ENCODE results near the gene C10orf62. TPM values are rescaled to one million over a fixed set of nuclear protein-coding genes. Genes with fewer than 3 reads are reported as not detected.

Gene C10orf62
- total and polyA plus RNA-seq, 2 of the 8 experiments (the other 6 are each of a cell fraction or from before 2014, with no cell fraction given) = 0.05 TPM; not detected in 1

DNA sequence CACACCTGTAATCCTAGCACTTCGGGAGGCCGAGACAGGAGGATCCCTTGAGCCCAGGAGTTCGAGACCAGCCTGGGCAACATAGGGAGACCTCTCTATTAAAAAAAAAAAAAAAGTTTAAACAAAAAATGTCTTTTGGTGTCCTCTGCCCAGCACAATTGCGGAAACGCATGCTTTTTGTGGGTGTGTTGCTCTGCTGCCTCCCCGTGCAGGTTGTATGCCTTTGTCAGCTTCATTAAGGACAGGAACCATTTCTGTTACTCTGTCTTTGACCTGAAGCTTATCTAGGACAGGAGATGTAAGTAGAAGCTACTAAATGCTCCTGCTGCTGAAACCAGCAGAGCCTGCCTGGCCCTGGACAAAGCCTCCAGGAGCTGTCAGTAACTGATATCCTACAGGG lies 38.2 kb upstream of the C10orf62 start:
- Histone ChIP-seq H2BK20ac (ENCODE audit: low read length) (no peak overlapping the region; the same call in 1 of the 2 replicates), H2BK120ac (replicated peaks; ENCODE audit: low read depth, low read length) (no peak overlapping the region), H3K9me3 (ENCODE audit: insufficient read depth in 2 of 2, low read depth in 1 of 2, low read length in 1 of 2) (0 out of 4 replicates have a peak, but pooled peaks cover 0 to 3% of the 10 kb centered on the region in 2 experiments), H3K4ac (replicated peaks; ENCODE audit: insufficient read length, low read depth, low read length) (no peak overlapping the region), H3K27ac (ENCODE audit: low read depth, low read length) (no peak overlapping the region), H4K8ac (ENCODE audit: extremely low read depth, insufficient read depth, low read length) (no peak overlapping the region), H3K56ac (replicated peaks; ENCODE audit: insufficient read length, low read depth, low read length) (no peak overlapping the region), H3K14ac (ENCODE audit: insufficient read length) (no peak overlapping the region), H2AFZ (ENCODE audit: low read length) (no peak overlapping the region), H2AK5ac (ENCODE audit: low read depth, low read length) (peak overlapping the region; percentile 28; the same call in 1 of the 2 replicates), H3K23ac (ENCODE audit: insufficient read length) (no peak overlapping the region), H4K20me1 (replicated peaks in 1 of 2; ENCODE audit: control insufficient read depth in 1 of 2, insufficient read depth in 2 of 2, low read length in 2 of 2) (no peaks in the 10 kb centered on the region), H3K4me3 (ENCODE audit: extremely low read depth in 1 of 4, insufficient read depth in 2 of 4, low read depth in 3 of 4, low read length in 4 of 4) (no peak overlapping the region), H4K91ac (replicated peaks; ENCODE audit: insufficient read length, low read length) (no peak overlapping the region), H3K27me3 (replicated peaks in 1 of 4; ENCODE audit: control insufficient read depth in 3 of 4, extremely low read depth in 1 of 4, insufficient read depth in 3 of 4, low read length in 3 of 4) (no peaks in the 10 kb centered on the region), H2BK5ac (ENCODE audit: low read depth, low read length) (peak overlapping the region; percentile 69), H4K5ac (ENCODE audit: insufficient read length, low read depth, low read length) (no peak overlapping the region), H3K79me1 (ENCODE audit: low read depth, low read length) (peaks cover 3% of the 10 kb centered on the region), H3K79me2 (ENCODE audit: control insufficient read depth in 1 of 2, insufficient read depth in 2 of 2, low read length in 2 of 2) (peaks cover 0 to 5% of the 10 kb centered on the region in 2 experiments; a peak in 1 of 4 replicates), H3K23me2 (ENCODE audit: low read depth, low read length) (no peaks in the 10 kb centered on the region), H3K36me3 (ENCODE audit: control insufficient read depth in 2 of 4, insufficient read depth in 4 of 4, low read length in 3 of 4) (no peaks in the 10 kb centered on the region), H3K18ac (ENCODE audit: extremely low read depth, low read length) (no peak overlapping the region), H3K4me2 (ENCODE audit: insufficient read depth in 1 of 2, low read depth in 2 of 2, low read length in 2 of 2) (no peak overlapping the region), H3K9ac (replicated peaks in 1 of 4; ENCODE audit: extremely low read depth in 1 of 4, low read depth in 3 of 4, low read length in 3 of 4) (no peak overlapping the region), H3K4me1 (replicated peaks in 1 of 4; ENCODE audit: control insufficient read depth in 3 of 4, insufficient read depth in 4 of 4, low read length in 3 of 4) (peaks cover 15 to 29% (median 22%) of the 10 kb centered on the region in 4 experiments), H2BK12ac (ENCODE audit: low read depth, low read length) (no peak overlapping the region; the same call in 1 of the 2 replicates), H2BK15ac (ENCODE audit: low read length) (no peak overlapping the region)
- FAIRE-seq = no peak
- DNase-seq (ENCODE audit: low read depth in 1 of 2, low spot score in 2 of 2) = no peak
- 82% methylated on average over 6 of the region's 6 CpGs; no CpG with 5 or more reads in 1 of the 2 experiments for WGBS, 2 experiments (ENCODE audit: extremely low coverage in 1 of 2, insufficient coverage in 1 of 2, insufficient read length in 1 of 2, insufficient replicate concordance in 2 of 2, low coverage in 1 of 2, low lambda C conversion rate in 2 of 2, missing lambda C conversion rate in 1 of 2)
- CTCF ChIA-PET (ENCODE audit: partially characterized antibody) = interaction anchor here (0.6 to 15.4 kb wide), 14 partner anchors 15 to 90 kb away, joined by 3 to 388 read pairs (median 10); partner anchors contain the start of genes ANKRD2 and UBTD1
- POLR2A ChIA-PET (ENCODE audit: partially characterized antibody) = interaction anchor here (0.9 to 2.3 kb wide), 5 partner anchors 9 to 122 kb away, joined by 3 to 8 read pairs (median 3); partner anchors contain the start of gene UBTD1
- TF ChIP-seq EZH2 (IDR thresholded peaks at IDR 0.05; ENCODE audit: low read depth, low read length, severe bottlenecking) (no peak), NRF1 (IDR thresholded peaks at IDR 0.05; ENCODE audit: low read depth, low read length) (no peak), POLR2A (IDR thresholded peaks at IDR 0.05; ENCODE audit: control extremely low read depth in 1 of 2, low read depth in 2 of 2, low read length in 2 of 2) (no peak), RNF2 (IDR thresholded peaks at IDR 0.05; ENCODE audit: borderline replicate concordance, low read depth, low read length, missing control alignments, poor library complexity, severe bottlenecking) (no peak), JUN (IDR thresholded peaks at IDR 0.05; ENCODE audit: low read depth, low read length) (no peak), USF2 (IDR thresholded peaks at IDR 0.05; ENCODE audit: low read length) (no peak), SIRT6 (IDR thresholded peaks at IDR 0.05; ENCODE audit: low read length) (no peak), SIX5 (IDR thresholded peaks at IDR 0.05; ENCODE audit: low read depth, low read length) (no peak), EP300 (IDR thresholded peaks at IDR 0.05; ENCODE audit: borderline replicate concordance in 1 of 2, low read depth in 2 of 2, low read length in 2 of 2) (no peak)
- TF ChIP-seq, protein P1, sequence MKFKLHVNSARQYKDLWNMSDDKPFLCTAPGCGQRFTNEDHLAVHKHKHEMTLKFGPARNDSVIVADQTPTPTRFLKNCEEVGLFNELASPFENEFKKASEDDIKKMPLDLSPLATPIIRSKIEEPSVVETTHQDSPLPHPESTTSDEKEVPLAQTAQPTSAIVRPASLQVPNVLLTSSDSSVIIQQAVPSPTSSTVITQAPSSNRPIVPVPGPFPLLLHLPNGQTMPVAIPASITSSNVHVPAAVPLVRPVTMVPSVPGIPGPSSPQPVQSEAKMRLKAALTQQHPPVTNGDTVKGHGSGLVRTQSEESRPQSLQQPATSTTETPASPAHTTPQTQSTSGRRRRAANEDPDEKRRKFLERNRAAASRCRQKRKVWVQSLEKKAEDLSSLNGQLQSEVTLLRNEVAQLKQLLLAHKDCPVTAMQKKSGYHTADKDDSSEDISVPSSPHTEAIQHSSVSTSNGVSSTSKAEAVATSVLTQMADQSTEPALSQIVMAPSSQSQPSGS (IDR thresholded peaks at IDR 0.05; ENCODE audit: low read length) = no peak
